Measurements from ENCODE around the gene LRRC38. TPM values are rescaled to one million over a fixed set of nuclear protein-coding genes. Genes with fewer than 3 reads are reported as not detected.
"Not testable (repeated sequence)": the region's sequence is repeated elsewhere in the genome, so short reads cannot be mapped to it uniquely, and the experiment has no call there.

Gene LRRC38
- total RNA-seq, result under 1 TPM in 1 of 4 donors, not detected in 3; 0.23 TPM

- Histone ChIP-seq H3K4me3 (no peak within 1 kb of the TSS), H3K27me3 (peaks cover 94% of the 10 kb centered on the region), H3K9me3 (peaks cover 0 to 6% (median 0%) of the 10 kb centered on the region in 3 donors), H3K36me3 (no peaks in the 10 kb centered on the region), H3K4me1 (peaks cover 0 to 13% (median 0%) of the 10 kb centered on the region in 3 donors), H3K27ac (no peak within 1 kb of the TSS)
- no peak for ATAC-seq
- no peak for TF ChIP-seq CTCF (IDR thresholded peaks at IDR 0.05)
- no peak for TF ChIP-seq POLR2AphosphoS5 (IDR thresholded peaks at IDR 0.05)
- no peak for TF ChIP-seq POLR2A (IDR thresholded peaks at IDR 0.05)
- TF ChIP-seq EP300 (IDR thresholded peaks at IDR 0.05), result no peak
- 40% methylated on average over 1 of the region's 34 CpGs; no CpG with 5 or more reads in 1 of the 2 donors for WGBS, 2 donors (ENCODE audit: low coverage in 1 of 2)
These were observed at the start of gene LRRC38 for GRCh38 chr1:13513895-13514546. LRRC38 (minus strand) TSS chr1:13514003; CDS start chr1:13513593, 410 bp downstream.

- 96 to 100% methylated on average over 1 to 4 of the region's 11 CpGs for WGBS, 2 donors (ENCODE audit: low coverage in 1 of 2)
These were observed 49.2 kb upstream of the LRRC38 start for GRCh38 chr1:13562981-13563380.

GRCh38 chr1:13560541-13560940 lies 46.7 kb upstream of the LRRC38 start:
- TF ChIP-seq CTCF (IDR thresholded peaks at IDR 0.05) (no peak), POLR2AphosphoS5 (IDR thresholded peaks at IDR 0.05) (no peak), EP300 (IDR thresholded peaks at IDR 0.05) (no peak), POLR2A (IDR thresholded peaks at IDR 0.05) (no peak)
- H3K27ac ChIP-seq, result no peak overlapping the region
- no peak overlapping the region for H3K4me3 ChIP-seq

More at GRCh38 chr1:13562981-13563380, 49.2 kb upstream of the LRRC38 start:
- H3K4me1 ChIP-seq, H3K27ac ChIP-seq, H3K4me3 ChIP-seq, H3K9me3 ChIP-seq, ATAC-seq, H3K36me3 ChIP-seq: not testable (repeated sequence)
- H3K27me3 ChIP-seq, result peaks cover 15% of the 10 kb centered on the region

GRCh38 chr1:13556224-13556764 lies 42.5 kb upstream of the LRRC38 start:
- no peaks in the 10 kb centered on the region for H3K9me3 ChIP-seq
- ATAC-seq, result no peak
- WGBS, 2 donors (ENCODE audit: low coverage in 1 of 2), result 47 to 58% methylated on average over 4 to 6 of the region's 6 CpGs
- no peak overlapping the region for H3K4me3 ChIP-seq
- H3K36me3 ChIP-seq, result no peaks in the 10 kb centered on the region
- TF ChIP-seq POLR2A (IDR thresholded peaks at IDR 0.05), result no peak
- no peaks in the 10 kb centered on the region for H3K4me1 ChIP-seq
- H3K27me3 ChIP-seq, result peaks cover 6% of the 10 kb centered on the region
- H3K27ac ChIP-seq, result no peak overlapping the region

More at GRCh38 chr1:13560541-13560940, 46.7 kb upstream of the LRRC38 start:
- no peak for ATAC-seq
- H3K9me3 ChIP-seq, result no peaks in the 10 kb centered on the region
- no peaks in the 10 kb centered on the region for H3K36me3 ChIP-seq
- H3K4me1 ChIP-seq, result no peaks in the 10 kb centered on the region
- WGBS, 2 donors (ENCODE audit: low coverage in 1 of 2), result 82 to 86% methylated on average over 2 of the region's 6 CpGs
- peaks cover 6% of the 10 kb centered on the region for H3K27me3 ChIP-seq

- Histone ChIP-seq H3K27ac (no peak overlapping the region), H3K27me3 (no peaks in the 10 kb centered on the region), H3K36me3 (no peaks in the 10 kb centered on the region), H3K4me1 (no peaks in the 10 kb centered on the region), H3K4me3 (no peak overlapping the region), H3K9me3 (no peaks in the 10 kb centered on the region)
- no peak for TF ChIP-seq EP300 (IDR thresholded peaks at IDR 0.05)
- TF ChIP-seq POLR2A (IDR thresholded peaks at IDR 0.05), result no peak
- TF ChIP-seq CTCF (IDR thresholded peaks at IDR 0.05), result no peak
- TF ChIP-seq POLR2AphosphoS5 (IDR thresholded peaks at IDR 0.05), result no peak
- no peak for ATAC-seq
- WGBS, 2 donors (ENCODE audit: low coverage in 1 of 2), result 97% methylated on average over 19 of the region's 28 CpGs; no CpG with 5 or more reads in 1 of the 2 donors
These were observed 41.0 kb upstream of the LRRC38 start for GRCh38 chr1:13554798-13555197.

GRCh38 chr1:13550663-13551062 lies 36.9 kb upstream of the LRRC38 start:
- Histone ChIP-seq H3K36me3 (no peaks in the 10 kb centered on the region), H3K27me3 (peaks cover 6% of the 10 kb centered on the region), H3K4me3 (no peak overlapping the region), H3K27ac (no peak overlapping the region), H3K9me3 (no peaks in the 10 kb centered on the region), H3K4me1 (no peaks in the 10 kb centered on the region)
- TF ChIP-seq POLR2A (IDR thresholded peaks at IDR 0.05), result no peak
- TF ChIP-seq EP300 (IDR thresholded peaks at IDR 0.05), result no peak
- no peak for TF ChIP-seq POLR2AphosphoS5 (IDR thresholded peaks at IDR 0.05)
- no peak for TF ChIP-seq CTCF (IDR thresholded peaks at IDR 0.05)
- WGBS, 2 donors (ENCODE audit: low coverage in 1 of 2), result 54 to 57% methylated on average over 3 to 4 of the region's 4 CpGs
- ATAC-seq, result no peak
